ENCODE measurements around the gene SEMA5A. TPM values are rescaled to one million over a fixed set of nuclear protein-coding genes. Genes with fewer than 3 reads are reported as not detected.

The SEMA5A gene
- total and polyA plus RNA-seq, 2 of the 8 experiments (the other 6 are each of a cell fraction or from before 2014, with no cell fraction given) = 5.3 to 8.9 TPM

DNA sequence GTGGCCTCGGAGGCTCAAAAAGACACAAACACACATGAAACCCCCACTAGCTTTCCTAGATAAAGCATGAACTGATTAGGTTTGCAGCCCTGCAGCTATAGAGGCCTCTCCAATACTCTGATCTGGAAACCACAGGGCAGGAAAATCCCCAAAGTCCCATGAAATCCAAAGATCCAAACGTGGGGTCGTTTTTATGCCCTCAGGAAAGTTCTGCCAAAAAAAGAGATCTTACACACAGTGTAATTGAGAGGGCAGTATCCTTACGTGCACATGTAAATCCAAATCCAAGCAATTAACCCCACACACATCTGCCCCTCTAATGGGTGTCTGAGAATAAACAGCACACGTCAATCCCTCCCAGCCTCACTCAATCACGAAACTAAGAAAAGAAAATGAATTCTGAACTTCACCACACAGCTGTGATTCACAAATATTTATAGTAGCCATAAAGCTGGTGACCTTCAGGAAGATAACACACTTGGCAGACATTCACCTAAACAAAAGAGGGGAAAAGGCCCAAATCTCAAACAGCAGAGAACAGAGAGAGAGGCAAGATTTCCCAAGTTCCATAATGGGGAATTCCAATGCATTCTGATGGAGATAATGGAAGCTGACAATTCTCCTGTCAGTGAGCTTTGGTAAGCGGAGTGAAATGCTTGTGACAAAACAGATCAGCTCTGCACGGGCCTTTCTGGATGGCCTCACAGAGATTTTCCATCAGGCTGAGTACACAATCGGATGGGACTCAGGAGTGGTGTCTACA lies 114.2 kb downstream of the SEMA5A start (continued):
- TF ChIP-seq, protein P1, sequence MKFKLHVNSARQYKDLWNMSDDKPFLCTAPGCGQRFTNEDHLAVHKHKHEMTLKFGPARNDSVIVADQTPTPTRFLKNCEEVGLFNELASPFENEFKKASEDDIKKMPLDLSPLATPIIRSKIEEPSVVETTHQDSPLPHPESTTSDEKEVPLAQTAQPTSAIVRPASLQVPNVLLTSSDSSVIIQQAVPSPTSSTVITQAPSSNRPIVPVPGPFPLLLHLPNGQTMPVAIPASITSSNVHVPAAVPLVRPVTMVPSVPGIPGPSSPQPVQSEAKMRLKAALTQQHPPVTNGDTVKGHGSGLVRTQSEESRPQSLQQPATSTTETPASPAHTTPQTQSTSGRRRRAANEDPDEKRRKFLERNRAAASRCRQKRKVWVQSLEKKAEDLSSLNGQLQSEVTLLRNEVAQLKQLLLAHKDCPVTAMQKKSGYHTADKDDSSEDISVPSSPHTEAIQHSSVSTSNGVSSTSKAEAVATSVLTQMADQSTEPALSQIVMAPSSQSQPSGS (IDR thresholded peaks at IDR 0.05; ENCODE audit: low read length) = no peak
- no peak for TF ChIP-seq CEBPB (IDR thresholded peaks at IDR 0.05; ENCODE audit: low read depth, low read length)
- no peak for TF ChIP-seq POU5F1 (IDR thresholded peaks at IDR 0.05; ENCODE audit: low read depth, low read length)
- TF ChIP-seq KDM5A (IDR thresholded peaks at IDR 0.05; ENCODE audit: low read length) = no peak

All from H1 (cell line).